GM12892 (cell line): ENCODE measurements around the gene CCNK.

Experiments used
- DNase-seq: peaks from one replicate; pipeline ENCODE4 v3.0.0; 2011; ENCODE audit not compliant: insufficient read length
- FAIRE-seq: peaks from 2 replicates; lab custom pipeline; 2011; peaks lifted over from hg19 to GRCh38; lab: Jason Lieb, UNC
- POLR2A ChIP-seq: IDR thresholded peaks from 2 replicates; pipeline ENCODE4 v1.6.1; 2011; ENCODE audit warnings: low read depth, low read length, control low read depth
- POLR2AphosphoS5 ChIP-seq: IDR thresholded peaks from 2 replicates; pipeline ENCODE4 v1.6.1; 2011; ENCODE audit warnings: low read depth, low read length, control low read depth
- TAF1 ChIP-seq: IDR thresholded peaks from 2 replicates; pipeline ENCODE4 v1.6.1; 2011; ENCODE audit warnings: low read depth, mild to moderate bottlenecking, control low read depth, low read length, borderline replicate concordance

Gene CCNK

GRCh38 chr14:99534333-99534732, 53.1 kb downstream of the CCNK start:
- TF ChIP-seq TAF1 (no peak), POLR2A (no peak), POLR2AphosphoS5 (no peak)
- FAIRE-seq (no peak), DNase-seq (no peak)

DNA sequence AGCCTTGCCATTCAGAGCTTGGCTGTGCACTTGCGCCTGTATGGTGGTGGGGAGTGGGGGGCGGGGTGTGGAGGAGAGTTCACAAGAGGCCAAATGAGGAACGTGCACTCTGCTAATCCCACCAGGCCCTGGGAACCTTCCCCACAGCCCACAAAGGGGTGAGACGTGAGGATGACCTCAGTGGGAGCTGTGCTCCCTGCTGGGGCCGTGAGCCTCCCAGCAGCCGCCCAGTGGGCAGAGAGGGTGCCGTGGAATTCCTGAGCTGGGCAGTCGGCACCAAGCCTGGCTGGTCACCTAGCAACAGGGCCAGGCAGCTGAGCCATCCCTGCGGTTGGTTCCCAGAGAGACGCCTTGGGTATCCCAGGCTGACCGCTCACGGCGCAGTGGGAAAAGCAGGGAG, 53.7 kb downstream of the CCNK start:
- FAIRE-seq (no peak), DNase-seq (no peak)
- TF ChIP-seq POLR2AphosphoS5 (no peak), TAF1 (no peak)

GRCh38 chr14:99535448-99535847, 54.2 kb downstream of the CCNK start:
- DNase-seq: no peak
- no peak for TF ChIP-seq POLR2A
- TF ChIP-seq POLR2AphosphoS5: no peak
- TF ChIP-seq TAF1: no peak
- FAIRE-seq: no peak

- no peak for DNase-seq
- no peak for FAIRE-seq
- TF ChIP-seq TAF1 (no peak), POLR2A (no peak), POLR2AphosphoS5 (no peak)
Measured at GRCh38 chr14:99535908-99536778, 54.9 kb downstream of the CCNK start.

DNA sequence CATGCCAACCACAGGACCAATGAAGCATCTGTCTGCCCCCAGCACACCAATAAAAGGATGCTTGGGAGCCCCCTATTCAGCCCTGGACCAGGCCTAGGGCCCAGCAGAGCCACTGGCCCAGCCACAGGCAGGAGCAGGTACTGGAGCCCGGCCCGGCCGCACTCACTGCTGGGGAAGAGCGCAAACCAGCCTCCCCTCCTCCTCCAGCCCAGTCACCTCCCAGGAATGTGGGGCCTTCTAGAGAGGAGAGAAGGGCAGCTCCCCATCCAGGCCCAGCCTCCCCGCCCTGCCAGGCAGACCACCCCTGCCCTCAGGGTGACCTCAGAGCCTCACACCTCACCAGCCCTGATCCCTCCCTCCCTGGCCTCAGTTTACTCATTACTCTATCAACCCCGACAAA, 56.2 kb downstream of the CCNK start:
- no peak for TF ChIP-seq TAF1
- TF ChIP-seq POLR2A: no peak
- TF ChIP-seq POLR2AphosphoS5: no peak
- FAIRE-seq: no peak
- no peak for DNase-seq

- DNase-seq: no peak
Measured at GRCh38 chr14:99538275-99538674, 57.1 kb downstream of the CCNK start.

DNA sequence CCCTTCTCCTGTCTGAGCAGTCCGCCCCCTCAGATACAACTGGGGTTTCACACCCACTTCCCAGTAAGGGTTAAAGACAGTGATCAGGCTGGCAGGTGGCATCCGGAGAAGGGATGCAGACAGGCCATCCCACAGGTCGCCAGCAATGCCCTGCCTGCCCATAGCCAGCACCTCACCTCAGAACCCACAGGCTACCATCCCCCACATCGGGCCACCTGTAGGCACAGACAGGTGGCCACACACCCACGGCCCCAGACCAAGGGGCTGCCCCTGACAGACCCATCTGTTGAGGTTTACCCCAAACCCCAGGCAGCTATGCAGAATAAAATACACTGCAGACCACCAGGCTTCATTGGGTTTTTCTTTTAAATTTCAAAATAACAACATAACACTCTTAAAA, 57.5 kb downstream of the CCNK start:
- FAIRE-seq (no peak), DNase-seq (no peak)
- TF ChIP-seq POLR2A (no peak), TAF1 (no peak), POLR2AphosphoS5 (no peak)

More at GRCh38 chr14:99538275-99538674, 57.1 kb downstream of the CCNK start:
- no peak for FAIRE-seq
- TF ChIP-seq POLR2AphosphoS5: no peak
- no peak for TF ChIP-seq POLR2A
- no peak for TF ChIP-seq TAF1

DNA sequence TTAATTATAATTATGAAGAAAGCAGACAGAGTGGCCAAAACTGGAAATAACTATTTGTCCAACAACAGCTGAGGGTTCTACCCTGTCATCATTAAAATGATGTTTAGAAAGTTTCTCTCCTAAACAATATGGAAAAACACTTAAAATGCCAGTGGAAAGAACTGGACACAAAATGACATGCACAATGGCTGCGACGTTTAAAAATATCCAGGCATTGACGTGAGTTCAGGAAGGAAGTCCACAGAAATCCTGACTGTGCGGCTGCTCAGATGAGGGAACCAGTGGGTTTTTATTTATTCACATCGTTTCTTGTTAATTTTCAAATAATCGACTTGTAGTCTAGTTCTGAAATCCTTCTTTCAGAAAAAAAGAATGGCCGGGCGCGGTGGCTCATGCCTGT, 58.3 kb downstream of the CCNK start:
- no peak for DNase-seq
- no peak for FAIRE-seq
- TF ChIP-seq POLR2AphosphoS5: no peak
- no peak for TF ChIP-seq POLR2A
- TF ChIP-seq TAF1: no peak

GRCh38 chr14:99540196-99541032, 59.2 kb downstream of the CCNK start:
- no peak for DNase-seq
- no peak for FAIRE-seq
- TF ChIP-seq TAF1 (no peak), POLR2A (no peak)

DNA sequence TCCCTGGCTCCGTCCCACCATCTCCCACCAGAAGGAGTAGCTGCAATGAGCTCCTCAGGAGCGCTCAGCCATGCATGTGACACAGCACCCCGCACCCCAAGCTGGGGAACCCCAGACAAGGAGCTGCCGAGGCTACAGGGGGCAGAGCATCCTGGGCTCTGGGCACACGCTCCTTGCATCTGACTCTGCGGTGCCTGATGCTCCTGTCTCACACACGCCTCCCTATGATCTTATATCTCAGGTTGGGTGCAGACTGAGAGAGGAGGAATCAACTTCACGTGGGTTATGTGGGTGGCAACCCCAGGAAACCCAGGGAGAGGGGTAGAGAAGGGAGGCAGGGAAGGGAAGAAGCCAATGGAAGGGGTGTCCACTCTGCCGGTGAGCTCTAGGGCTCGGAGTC, 60.0 kb downstream of the CCNK start:
- FAIRE-seq: no peak
- no peak for TF ChIP-seq POLR2A
- TF ChIP-seq POLR2AphosphoS5: no peak
- no peak for TF ChIP-seq TAF1
- DNase-seq: no peak

GRCh38 chr14:99541677-99542470, 60.7 kb downstream of the CCNK start:
- no peak for TF ChIP-seq TAF1
- TF ChIP-seq POLR2A: no peak
- TF ChIP-seq POLR2AphosphoS5: no peak
- FAIRE-seq (no peak), DNase-seq (no peak)

DNA sequence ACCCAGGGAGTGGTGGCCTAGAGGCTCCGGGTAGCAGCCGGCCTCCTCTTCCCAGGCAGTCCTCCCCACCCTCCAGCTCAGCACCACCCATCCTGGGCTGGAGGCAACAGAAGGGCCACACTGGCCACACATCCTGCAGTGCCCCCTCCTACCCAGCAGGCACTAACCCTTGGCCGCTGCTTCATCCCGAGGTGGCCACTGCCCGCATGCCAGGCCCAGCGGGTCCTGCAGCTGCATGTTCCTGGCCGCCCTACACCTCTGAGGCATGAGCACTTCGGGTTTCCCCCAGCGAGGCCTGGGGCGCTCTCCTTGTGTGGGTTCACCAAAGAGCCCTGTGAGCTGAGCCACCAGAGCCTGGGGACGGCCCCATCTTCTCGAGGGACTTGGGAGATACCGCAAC, 61.4 kb downstream of the CCNK start:
- DNase-seq (no peak), FAIRE-seq (no peak)
- TF ChIP-seq POLR2A (no peak), POLR2AphosphoS5 (no peak), TAF1 (no peak)
